Gastroesophageal sphincter (tissue), 4 donors: ENCODE data around the gene FLT3. TPM values are rescaled to one million over a fixed set of nuclear protein-coding genes. Genes with fewer than 3 reads are reported as not detected.

Source experiments
- ATAC-seq: fragments of 150-250 bp; one replicate; pipeline ENCODE4 v1.9.1; 2016; ENCODE audit warnings: mild to moderate bottlenecking, moderate library complexity
- H3K27ac ChIP-seq, 4 donors: fragments of 200-600 bp; sonication (generic) in 3 of 4; 1 replicate in 3 of 4; 2 replicates in 1 of 4; pipeline ENCODE4 v1.5.1; 2016 to 2019
- H3K27me3 ChIP-seq: fragments of 200-600 bp; sonication (generic); one replicate; pipeline ENCODE4 v1.5.1; 2019
- H3K36me3 ChIP-seq, 2 donors: fragments of 200-600 bp; sonication (generic); one replicate each; pipeline ENCODE4 v1.5.1; 2019; ENCODE audit warnings: control low read depth in 1 of 2
- H3K4me1 ChIP-seq, 3 donors: fragments of 200-600 bp; sonication (generic); 1 replicate in 2 of 3; 2 replicates in 1 of 3; pipeline ENCODE4 v1.5.1; 2016 to 2019; ENCODE audit warnings: control low read depth in 2 of 3
- H3K4me3 ChIP-seq, 2 donors: fragments of 200-600 bp; sonication (generic); one replicate each; pipeline ENCODE4 v1.5.1; 2019; ENCODE audit warnings: mild to moderate bottlenecking in 1 of 2, moderate library complexity in 1 of 2
- H3K9me3 ChIP-seq, 3 donors: fragments of 200-600 bp; sonication (generic); one replicate each; pipeline ENCODE4 v1.5.1; 2017 to 2019; ENCODE audit warnings: control low read depth in 2 of 3
- CTCF ChIP-seq, 4 experiments: fragments of 200-600 bp in 2 of 4; fragments of 450-650 bp in 2 of 4; sonication (generic) in 1 of 4; IDR thresholded peaks; one replicate each; pipeline ENCODE4 v1.5.1; 2017 to 2019; ENCODE audit warnings: antibody characterized with exemption in 4 of 4, mild to moderate bottlenecking in 2 of 4, moderate library complexity in 2 of 4
- EP300 ChIP-seq: sonication (generic); formaldehyde crosslinking; IDR thresholded peaks from one replicate; pipeline ENCODE4 v1.6.1; 2017; ENCODE audit warnings: antibody characterized with exemption, mild to moderate bottlenecking
- POLR2A ChIP-seq, 2 donors: fragments of 450-650 bp; IDR thresholded peaks; one replicate each; pipeline ENCODE4 v1.6.1; 2017; ENCODE audit warnings: antibody characterized with exemption in 2 of 2, mild to moderate bottlenecking in 2 of 2, moderate library complexity in 1 of 2
- POLR2AphosphoS5 ChIP-seq: sonication (generic); formaldehyde crosslinking; IDR thresholded peaks from one replicate; pipeline ENCODE4 v1.6.1; 2017; ENCODE audit warnings: antibody characterized with exemption
- WGBS, 2 donors: methylation state at CpG; one replicate each; pipeline ENCODE4 v1.1.5; 2018; ENCODE audit warnings: low coverage in 1 of 2; 5-methylcytosine and 5-hydroxymethylcytosine counted together
- total RNA-seq, 4 donors: library from RNA; depleted of rRNA; stranded (reverse); fragments of >200 nt; gene quantifications; one replicate each; pipeline ENCODE4 v1.1.0, GENCODE V29; 2016

FLT3 gene
- total RNA-seq, 4 donors from 2014 or later, result 0.46 to 1.1 (median 0.62) TPM

- no peak overlapping the region for H3K4me3 ChIP-seq
- WGBS, 2 donors, result 44 to 50% methylated on average over 5 of the region's 5 CpGs
- H3K27me3 ChIP-seq, result peaks cover 4% of the 10 kb centered on the region
- no peak overlapping the region for H3K27ac ChIP-seq
- H3K36me3 ChIP-seq, result no peaks in the 10 kb centered on the region
- no peaks in the 10 kb centered on the region for H3K9me3 ChIP-seq
- ATAC-seq, result no peak
- TF ChIP-seq POLR2AphosphoS5, result no peak
- no peak for TF ChIP-seq POLR2A (IDR thresholded peaks at IDR 0.05)
- no peak for TF ChIP-seq EP300
- TF ChIP-seq CTCF (IDR thresholded peaks at IDR 0.05), result no peak
- no peaks in the 10 kb centered on the region for H3K4me1 ChIP-seq
Observed at GRCh38 chr13:28129911-28130693, 29.7 kb upstream of the FLT3 start.

GRCh38 chr13:28128926-28129325, 28.6 kb upstream of the FLT3 start:
- no peaks in the 10 kb centered on the region for H3K9me3 ChIP-seq
- H3K4me3 ChIP-seq, result no peak overlapping the region
- no peaks in the 10 kb centered on the region for H3K4me1 ChIP-seq
- H3K27ac ChIP-seq, result no peak overlapping the region
- no peak for TF ChIP-seq CTCF (IDR thresholded peaks at IDR 0.05)
- no peak for TF ChIP-seq EP300
- TF ChIP-seq POLR2AphosphoS5, result no peak
- TF ChIP-seq POLR2A (IDR thresholded peaks at IDR 0.05), result no peak
- no peaks in the 10 kb centered on the region for H3K36me3 ChIP-seq
- no peak for ATAC-seq
- H3K27me3 ChIP-seq, result peaks cover 12% of the 10 kb centered on the region

GRCh38 chr13:28128030-28128429, 27.7 kb upstream of the FLT3 start:
- H3K27me3 ChIP-seq, result peaks cover 21% of the 10 kb centered on the region
- H3K9me3 ChIP-seq, result no peaks in the 10 kb centered on the region
- ATAC-seq, result no peak

GRCh38 chr13:28121224-28121623, 20.8 kb upstream of the FLT3 start:
- Histone ChIP-seq H3K4me3 (no peak overlapping the region), H3K4me1 (peaks cover 0 to 8% (median 0%) of the 10 kb centered on the region in 3 donors), H3K27ac (no peak overlapping the region), H3K36me3 (no peaks in the 10 kb centered on the region), H3K27me3 (peaks cover 40% of the 10 kb centered on the region), H3K9me3 (no peaks in the 10 kb centered on the region)
- no peak for ATAC-seq
- 97% methylated on average over 5 of the region's 8 CpGs; no CpG with 5 or more reads in 1 of the 2 donors for WGBS, 2 donors
- TF ChIP-seq POLR2A (IDR thresholded peaks at IDR 0.05), result no peak
- TF ChIP-seq CTCF (IDR thresholded peaks at IDR 0.05), result no peak
- TF ChIP-seq POLR2AphosphoS5, result no peak
- no peak for TF ChIP-seq EP300

More at GRCh38 chr13:28128030-28128429, 27.7 kb upstream of the FLT3 start:
- Histone ChIP-seq H3K27ac (no peak overlapping the region), H3K4me1 (no peaks in the 10 kb centered on the region), H3K4me3 (no peak overlapping the region), H3K36me3 (no peaks in the 10 kb centered on the region)
- TF ChIP-seq POLR2A (IDR thresholded peaks at IDR 0.05) (no peak), POLR2AphosphoS5 (no peak), CTCF (IDR thresholded peaks at IDR 0.05) (no peak), EP300 (no peak)

- H3K36me3 ChIP-seq, result no peaks in the 10 kb centered on the region
- H3K27me3 ChIP-seq, result peaks cover 39% of the 10 kb centered on the region
- ATAC-seq, result no peak
- H3K27ac ChIP-seq, result no peak overlapping the region
- H3K9me3 ChIP-seq, result no peaks in the 10 kb centered on the region
- no peak overlapping the region for H3K4me3 ChIP-seq
- TF ChIP-seq POLR2AphosphoS5 (no peak), EP300 (no peak), POLR2A (IDR thresholded peaks at IDR 0.05) (no peak), CTCF (IDR thresholded peaks at IDR 0.05) (no peak)
- peaks cover 0 to 8% (median 0%) of the 10 kb centered on the region in 3 donors for H3K4me1 ChIP-seq
Observed at GRCh38 chr13:28120317-28120716, 19.9 kb upstream of the FLT3 start.
